HG03103 (cell line): ENCODE results near the gene UCHL1.

Source experiments
- ATAC-seq: cut with Tn5 transposase; IDR thresholded peaks from one replicate; pipeline ENCODE4 v1.9.1; 2021; ENCODE audit warnings: low read depth; ENCODE audit not compliant: unreplicated experiment

UCHL1 gene

GRCh38 chr4:41256740-41257256, at the start of gene UCHL1:
TSS of gene UCHL1 (plus strand) at chr4:41256928. CDS start at chr4:41256977, 49 bp downstream.
- peak; percentile 34 for ATAC-seq

GRCh38 chr4:41207291-41207831, 49.4 kb upstream of the UCHL1 start:
- ATAC-seq, result no peak

GRCh38 chr4:41209187-41209586, 47.5 kb upstream of the UCHL1 start:
- no peak for ATAC-seq

- no peak for ATAC-seq
These were observed 46.8 kb upstream of the UCHL1 start for GRCh38 chr4:41209901-41210300.

GRCh38 chr4:41211951-41212615, 44.6 kb upstream of the UCHL1 start:
- ATAC-seq, result no peak

- ATAC-seq, result no peak
These were observed 44.0 kb upstream of the UCHL1 start for GRCh38 chr4:41212616-41213203.

- no peak for ATAC-seq
These were observed 43.0 kb upstream of the UCHL1 start for GRCh38 chr4:41213625-41214135.

GRCh38 chr4:41214136-41214824, 42.4 kb upstream of the UCHL1 start, which contains the start of gene APBB2:
TSS of gene APBB2 (minus strand) at chr4:41214542. CDS start at chr4:41033254, 181,288 bp downstream.
- peak; percentile 51 for ATAC-seq

- ATAC-seq, result no peak
These were observed 41.9 kb upstream of the UCHL1 start for GRCh38 chr4:41214825-41215146.

- no peak for ATAC-seq
These were observed 41.6 kb upstream of the UCHL1 start for GRCh38 chr4:41215155-41215554.

- no peak for ATAC-seq
These were observed 40.8 kb upstream of the UCHL1 start for GRCh38 chr4:41215969-41216293.

GRCh38 chr4:41216294-41217019, 40.3 kb upstream of the UCHL1 start:
- peak; percentile 46 for ATAC-seq

- no peak for ATAC-seq
These were observed 39.8 kb upstream of the UCHL1 start for GRCh38 chr4:41217020-41217333.

- no peak for ATAC-seq
These were observed 39.4 kb upstream of the UCHL1 start for GRCh38 chr4:41217374-41217773.

- no peak for ATAC-seq
These were observed 38.0 kb upstream of the UCHL1 start for GRCh38 chr4:41218703-41219102.

- no peak for ATAC-seq
These were observed 37.2 kb upstream of the UCHL1 start for GRCh38 chr4:41219421-41219950.

- no peak for ATAC-seq
These were observed 34.7 kb upstream of the UCHL1 start for GRCh38 chr4:41221850-41222645.

- no peak for ATAC-seq
These were observed 28.8 kb upstream of the UCHL1 start for GRCh38 chr4:41227902-41228301.

GRCh38 chr4:41232406-41232805, 24.3 kb upstream of the UCHL1 start:
- no peak for ATAC-seq

- no peak for ATAC-seq
These were observed 23.9 kb upstream of the UCHL1 start for GRCh38 chr4:41232856-41233255.
